ENCODE data around the gene DCP1B. TPM values are rescaled to one million over a fixed set of nuclear protein-coding genes. Genes with fewer than 3 reads are reported as not detected.
A peak's percentile ranks its signal among the peaks of the same experiment; 100 is the strongest.

Gene DCP1B
- total and polyA plus RNA-seq, 2 donors (not counting 3 experiments of a cell fraction or from before 2014, with no cell fraction given) = 11.2 to 19.8 TPM

GRCh38 chr12:2018391-2018790 lies 14.1 kb upstream of the DCP1B start:
- no peak overlapping the region for H2AFZ ChIP-seq (ENCODE audit: low read depth, low read length)
- H3K4me2 ChIP-seq (ENCODE audit: insufficient read depth, low read length) = no peak overlapping the region
- ChIA-PET CTCF (interaction anchor here (0.8 to 1.6 kb wide), 3 partner anchors 16 to 78 kb away, joined by 3 to 4 read pairs (median 3); no protein-coding TSS in a partner anchor), POLR2A (no interaction called here)
- peaks cover 16 to 20% of the 10 kb centered on the region in 2 experiments for H3K27me3 ChIP-seq (ENCODE audit: control insufficient read depth in 2 of 2, insufficient read depth in 2 of 2, low read length in 2 of 2)
- H3K4me1 ChIP-seq (ENCODE audit: control insufficient read depth, extremely low read depth, insufficient read depth, low read length) = no peaks in the 10 kb centered on the region
- dilution Hi-C loops (cut with MboI; ENCODE audit: extremely low pct_ligation_motif_present, low sequenced_read_pairs) = no loop called here
- no peaks in the 10 kb centered on the region for H4K20me1 ChIP-seq (replicated peaks; ENCODE audit: control insufficient read depth, extremely low read depth, insufficient read depth, low read length)
- no peak overlapping the region for H3K27ac ChIP-seq (ENCODE audit: insufficient read depth, low read depth, low read length)
- H3K9me1 ChIP-seq (replicated peaks; ENCODE audit: control insufficient read depth, extremely low read depth, insufficient read depth, low read length) = no peaks in the 10 kb centered on the region
- no peak for DNase-seq (ENCODE audit: low read depth, low spot score)
- BruUV-seq (replicated peaks) = no TSS peak
- intact Hi-C loops (cut with micrococcal nuclease) = no loop called here
- FAIRE-seq = no peak
- H3K79me2 ChIP-seq (ENCODE audit: control insufficient read depth, insufficient read depth, low read length) = no peaks in the 10 kb centered on the region
- TF ChIP-seq FOS (IDR thresholded peaks at IDR 0.05; ENCODE audit: borderline replicate concordance, insufficient read depth, low read length) (no peak), POLR2AphosphoS5 (IDR thresholded peaks at IDR 0.05; ENCODE audit: insufficient read depth, low read depth, low read length) (no peak), EZH2 (IDR thresholded peaks at IDR 0.05; ENCODE audit: borderline replicate concordance, low read depth, low read length, severe bottlenecking) (no peak), JUN (IDR thresholded peaks at IDR 0.05; ENCODE audit: borderline replicate concordance, insufficient read depth, insufficient read length, low read depth) (no peak)
- no peak overlapping the region for H3K4me3 ChIP-seq (replicated peaks in 1 of 3; ENCODE audit: insufficient read depth in 1 of 3, low read depth in 1 of 3, low read length in 3 of 3)
- no peaks in the 10 kb centered on the region for H3K36me3 ChIP-seq (ENCODE audit: control insufficient read depth in 2 of 2, extremely low read depth in 1 of 2, insufficient read depth in 2 of 2, low read length in 2 of 2)
- H3K9ac ChIP-seq (replicated peaks; ENCODE audit: extremely low read depth, insufficient read depth, low read length) = no peak overlapping the region
- no peaks in the 10 kb centered on the region for H3K9me3 ChIP-seq (replicated peaks; ENCODE audit: control insufficient read depth, insufficient read depth, low read length)

DNA sequence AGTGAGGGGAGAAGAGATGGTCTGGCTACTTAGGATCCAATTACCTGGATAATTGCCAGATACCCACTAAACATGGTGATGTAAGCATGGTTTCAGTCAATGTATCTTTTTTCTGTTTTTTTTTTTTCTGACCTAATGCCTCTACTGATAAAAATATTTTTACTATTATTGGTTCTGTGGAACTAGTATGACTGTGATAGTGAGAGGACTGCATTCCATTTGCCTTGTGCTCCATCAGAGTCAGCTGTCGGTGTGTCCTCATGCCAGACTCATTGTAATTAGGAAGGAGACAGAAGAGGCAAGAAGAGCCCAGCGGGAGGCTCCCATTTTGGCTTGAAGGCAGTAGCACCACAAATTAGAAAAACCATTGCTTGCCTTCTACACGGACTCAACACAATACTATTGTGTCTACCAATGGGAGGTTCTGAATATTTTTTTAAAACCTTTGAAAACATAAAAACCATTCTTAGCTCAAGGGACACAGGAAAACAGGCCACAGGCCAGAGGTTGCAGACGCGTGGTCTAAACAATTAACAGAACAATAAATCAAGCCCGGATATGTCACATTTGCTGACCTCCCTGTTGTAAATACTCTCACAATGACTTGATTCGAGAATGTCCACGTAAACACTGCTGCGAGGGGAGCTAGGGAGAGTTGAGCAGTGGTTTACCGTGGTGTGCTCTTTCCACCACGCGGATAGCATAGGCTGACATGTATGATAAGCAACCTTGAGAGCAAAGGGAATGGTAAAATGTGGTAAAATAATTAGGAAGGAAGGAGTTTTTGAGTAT lies 13.5 kb upstream of the DCP1B start:
- TF ChIP-seq, protein P1, sequence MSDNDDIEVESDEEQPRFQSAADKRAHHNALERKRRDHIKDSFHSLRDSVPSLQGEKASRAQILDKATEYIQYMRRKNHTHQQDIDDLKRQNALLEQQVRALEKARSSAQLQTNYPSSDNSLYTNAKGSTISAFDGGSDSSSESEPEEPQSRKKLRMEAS (IDR thresholded peaks at IDR 0.05; ENCODE audit: insufficient read depth, insufficient read length) = no peak
- Histone ChIP-seq H2AFZ (ENCODE audit: low read depth, low read length) (no peak overlapping the region), H3K9me3 (replicated peaks; ENCODE audit: control insufficient read depth, insufficient read depth, low read length) (no peaks in the 10 kb centered on the region), H3K79me2 (ENCODE audit: control insufficient read depth, insufficient read depth, low read length) (no peaks in the 10 kb centered on the region), H3K9ac (replicated peaks; ENCODE audit: extremely low read depth, insufficient read depth, low read length) (no peak overlapping the region), H3K27ac (ENCODE audit: insufficient read depth, low read depth, low read length) (no peak overlapping the region), H3K4me1 (ENCODE audit: control insufficient read depth, extremely low read depth, insufficient read depth, low read length) (no peaks in the 10 kb centered on the region), H3K4me2 (ENCODE audit: insufficient read depth, low read length) (no peak overlapping the region), H3K36me3 (ENCODE audit: control insufficient read depth in 2 of 2, extremely low read depth in 1 of 2, insufficient read depth in 2 of 2, low read length in 2 of 2) (no peaks in the 10 kb centered on the region), H3K9me1 (replicated peaks; ENCODE audit: control insufficient read depth, extremely low read depth, insufficient read depth, low read length) (no peaks in the 10 kb centered on the region), H3K27me3 (ENCODE audit: control insufficient read depth in 2 of 2, insufficient read depth in 2 of 2, low read length in 2 of 2) (peaks cover 10 to 18% of the 10 kb centered on the region in 2 experiments), H3K4me3 (replicated peaks in 1 of 3; ENCODE audit: insufficient read depth in 1 of 3, low read depth in 1 of 3, low read length in 3 of 3) (no peak overlapping the region), H4K20me1 (replicated peaks; ENCODE audit: control insufficient read depth, extremely low read depth, insufficient read depth, low read length) (no peaks in the 10 kb centered on the region)
- dilution Hi-C loops (cut with MboI; ENCODE audit: extremely low pct_ligation_motif_present, low sequenced_read_pairs) = no loop called here
- no TSS peak for BruUV-seq (replicated peaks)
- FAIRE-seq (no peak), DNase-seq (ENCODE audit: low read depth, low spot score) (peak; percentile 79)
- CTCF ChIA-PET = interaction anchor here (0.8 to 1.6 kb wide), 3 partner anchors 17 to 77 kb away, joined by 3 to 4 read pairs (median 3); no protein-coding TSS in a partner anchor
- POLR2A ChIA-PET = no interaction called here
- intact Hi-C loops (cut with micrococcal nuclease) = no loop called here

Measured in endothelial cell of umbilical vein (primary cell).